ENCODE data around the gene MFN1. TPM values are rescaled to one million over a fixed set of nuclear protein-coding genes. Genes with fewer than 3 reads are reported as not detected.

Gene MFN1
- total RNA-seq, 1 donor from 2014 or later: 64.9 TPM

GRCh38 chr3:179414804-179415203 is 67.3 kb downstream of the MFN1 start:
- Mint-ChIP-seq H3K9me3 (no peaks in the 10 kb centered on the region), H3K27me3 (no peaks in the 10 kb centered on the region), H3K27ac (no peak overlapping the region), H3K36me3 (ENCODE audit: low read depth) (peaks cover 49% of the 10 kb centered on the region), H3K4me3 (no peak overlapping the region), H3K4me1 (no peaks in the 10 kb centered on the region)
- ATAC-seq (ENCODE audit: low read depth) (no peak), DNase-seq (no peak)
- ChIA-PET CTCF (no interaction called here), POLR2A (no interaction called here)
- intact Hi-C loops (cut with micrococcal nuclease): no loop called here
- TF ChIP-seq CTCF (IDR thresholded peaks at IDR 0.05): no peak

DNA sequence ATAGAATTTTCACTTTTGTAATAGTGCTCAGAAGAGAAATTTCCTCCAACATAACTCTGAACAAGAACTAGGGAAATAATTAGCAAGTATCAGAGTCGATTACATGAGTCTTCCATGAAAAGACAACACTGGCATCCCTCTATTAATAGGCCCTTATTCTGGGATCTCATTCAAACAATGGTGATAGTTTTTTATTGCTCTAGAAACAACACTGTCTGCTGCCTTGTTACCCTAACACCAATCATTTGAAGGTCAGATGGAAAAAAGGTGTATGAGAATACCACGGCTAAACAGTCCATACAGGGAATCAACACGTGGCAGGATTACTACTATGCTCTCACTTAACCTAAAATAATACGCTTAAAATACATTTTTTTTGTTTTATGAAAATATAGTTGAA is 67.9 kb downstream of the MFN1 start:
- intact Hi-C loops (cut with micrococcal nuclease): no loop called here
- H3K4me1 Mint-ChIP-seq: no peaks in the 10 kb centered on the region
- CTCF ChIA-PET: no interaction called here

GRCh38 chr3:179416681-179417080 is 69.2 kb downstream of the MFN1 start:
- no peak for TF ChIP-seq CTCF (IDR thresholded peaks at IDR 0.05)
- no peaks in the 10 kb centered on the region for H3K27me3 Mint-ChIP-seq
- peaks cover 2% of the 10 kb centered on the region for H3K4me1 Mint-ChIP-seq
- no peaks in the 10 kb centered on the region for H3K9me3 Mint-ChIP-seq
- DNase-seq (no peak), ATAC-seq (ENCODE audit: low read depth) (no peak)
- ChIA-PET CTCF (no interaction called here), POLR2A (no interaction called here)
- peaks cover 46% of the 10 kb centered on the region for H3K36me3 Mint-ChIP-seq (ENCODE audit: low read depth)
- intact Hi-C loops (cut with micrococcal nuclease): no loop called here
- no peak overlapping the region for H3K4me3 Mint-ChIP-seq
- no peak overlapping the region for H3K27ac Mint-ChIP-seq

More for the DNA sequence above, 67.9 kb downstream of the MFN1 start:
- TF ChIP-seq CTCF (IDR thresholded peaks at IDR 0.05): no peak
- ATAC-seq (ENCODE audit: low read depth) (no peak), DNase-seq (no peak)
- no peaks in the 10 kb centered on the region for H3K9me3 Mint-ChIP-seq
- POLR2A ChIA-PET: no interaction called here
- peaks cover 46% of the 10 kb centered on the region for H3K36me3 Mint-ChIP-seq (ENCODE audit: low read depth)
- no peaks in the 10 kb centered on the region for H3K27me3 Mint-ChIP-seq
- H3K27ac Mint-ChIP-seq: no peak overlapping the region
- no peak overlapping the region for H3K4me3 Mint-ChIP-seq

- H3K36me3 Mint-ChIP-seq (ENCODE audit: low read depth): peaks cover 41% of the 10 kb centered on the region
- CTCF ChIA-PET: no interaction called here
- no peak overlapping the region for H3K27ac Mint-ChIP-seq
- H3K4me3 Mint-ChIP-seq: no peak overlapping the region
- POLR2A ChIA-PET: no interaction called here
- intact Hi-C loops (cut with micrococcal nuclease): no loop called here
- H3K4me1 Mint-ChIP-seq: peaks cover 2% of the 10 kb centered on the region
- no peaks in the 10 kb centered on the region for H3K9me3 Mint-ChIP-seq
- no peaks in the 10 kb centered on the region for H3K27me3 Mint-ChIP-seq
- TF ChIP-seq CTCF (IDR thresholded peaks at IDR 0.05): no peak
- DNase-seq (no peak), ATAC-seq (ENCODE audit: low read depth) (no peak)
Observed at GRCh38 chr3:179418610-179419009, 71.1 kb downstream of the MFN1 start.

- ATAC-seq (ENCODE audit: low read depth): no peak
- ChIA-PET CTCF (interaction anchor here (0.6 to 1.4 kb wide), 7 partner anchors 9 to 141 kb away, joined by 3 to 14 read pairs (median 5); partner anchors contain the start of gene ACTL6A), POLR2A (no interaction called here)
- Mint-ChIP-seq H3K4me1 (peaks cover 2% of the 10 kb centered on the region), H3K36me3 (ENCODE audit: low read depth) (peaks cover 57% of the 10 kb centered on the region), H3K4me3 (no peak overlapping the region), H3K27ac (no peak overlapping the region), H3K27me3 (no peaks in the 10 kb centered on the region), H3K9me3 (no peaks in the 10 kb centered on the region)
- intact Hi-C loops (cut with micrococcal nuclease): loop anchor here (1.0 kb wide), 1 partner anchor 137 kb away; no protein-coding TSS in a partner anchor
- TF ChIP-seq CTCF (IDR thresholded peaks at IDR 0.05): no peak
- DNase-seq: no peak
Observed at GRCh38 chr3:179421500-179421899, 74.0 kb downstream of the MFN1 start.
